ENCODE data around the gene ROBO1. TPM values are rescaled to one million over a fixed set of nuclear protein-coding genes. Genes with fewer than 3 reads are reported as not detected.

Gene ROBO1
- total RNA-seq, 1 donor, result 88.5 TPM

GRCh38 chr3:79236496-79236895 lies 531.3 kb downstream of the ROBO1 start:
- no peak for TF ChIP-seq CTCF (IDR thresholded peaks at IDR 0.05; ENCODE audit: insufficient read depth, low read depth, low read length)
- DNase-seq (ENCODE audit: low read depth), result no peak
- H3K4me3 ChIP-seq (ENCODE audit: low read depth, low read length), result no peak overlapping the region

GRCh38 chr3:79233431-79234060 lies 534.3 kb downstream of the ROBO1 start:
- TF ChIP-seq CTCF (IDR thresholded peaks at IDR 0.05; ENCODE audit: insufficient read depth, low read depth, low read length), result no peak
- H3K4me3 ChIP-seq (ENCODE audit: low read depth, low read length), result no peak overlapping the region
- no peak for DNase-seq (ENCODE audit: low read depth)

- H3K4me3 ChIP-seq (ENCODE audit: low read depth, low read length), result no peak overlapping the region
- no peak for DNase-seq (ENCODE audit: low read depth)
- TF ChIP-seq CTCF (IDR thresholded peaks at IDR 0.05; ENCODE audit: insufficient read depth, low read depth, low read length), result no peak
Observed at GRCh38 chr3:79230266-79230665, 537.5 kb downstream of the ROBO1 start.

- no peak for DNase-seq (ENCODE audit: low read depth)
Observed at GRCh38 chr3:79217096-79217495, 550.7 kb downstream of the ROBO1 start.

GRCh38 chr3:79215286-79215685 lies 552.5 kb downstream of the ROBO1 start:
- no peak overlapping the region for H3K4me3 ChIP-seq (ENCODE audit: low read depth, low read length)
- no peak for TF ChIP-seq CTCF (IDR thresholded peaks at IDR 0.05; ENCODE audit: insufficient read depth, low read depth, low read length)
- no peak for DNase-seq (ENCODE audit: low read depth)

More at GRCh38 chr3:79217096-79217495, 550.7 kb downstream of the ROBO1 start:
- TF ChIP-seq CTCF (IDR thresholded peaks at IDR 0.05; ENCODE audit: insufficient read depth, low read depth, low read length), result no peak
- H3K4me3 ChIP-seq (ENCODE audit: low read depth, low read length), result no peak overlapping the region

GRCh38 chr3:79211586-79212359 lies 556.0 kb downstream of the ROBO1 start:
- TF ChIP-seq CTCF (IDR thresholded peaks at IDR 0.05; ENCODE audit: insufficient read depth, low read depth, low read length), result no peak
- no peak overlapping the region for H3K4me3 ChIP-seq (ENCODE audit: low read depth, low read length)
- DNase-seq (ENCODE audit: low read depth), result no peak
